GM19099 (cell line): Measurements from ENCODE around the gene OR5D14.

Experiments
- POLR2A ChIP-seq: IDR thresholded peaks from 3 replicates; pipeline ENCODE4 v1.6.1; 2011; ENCODE audit warnings: low read depth; ENCODE audit not compliant: insufficient read length; ENCODE audit errors: extremely low read depth

OR5D14 gene

DNA sequence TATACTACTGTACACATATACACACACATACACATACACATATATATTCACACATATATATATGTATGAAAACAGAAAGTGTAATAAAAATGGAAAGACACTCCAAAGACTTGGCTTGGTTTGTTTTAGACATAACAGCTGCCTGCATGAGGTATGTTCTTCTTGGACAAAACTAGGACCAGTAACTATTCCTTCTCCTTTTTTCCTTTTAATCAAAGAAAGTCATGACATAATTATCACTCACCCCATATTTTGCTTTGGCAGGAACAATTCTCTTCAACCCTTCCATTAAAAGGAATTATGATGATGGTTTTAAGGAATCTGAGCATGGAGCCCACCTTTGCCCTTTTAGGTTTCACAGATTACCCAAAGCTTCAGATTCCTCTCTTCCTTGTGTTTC lies at the start of gene OR5D14:
OR5D14 (plus strand) TSS at position 301 of the 400 bp plus-strand sequence; CDS start at position 301, 0 bp downstream.
- TF ChIP-seq POLR2A = no peak

DNA sequence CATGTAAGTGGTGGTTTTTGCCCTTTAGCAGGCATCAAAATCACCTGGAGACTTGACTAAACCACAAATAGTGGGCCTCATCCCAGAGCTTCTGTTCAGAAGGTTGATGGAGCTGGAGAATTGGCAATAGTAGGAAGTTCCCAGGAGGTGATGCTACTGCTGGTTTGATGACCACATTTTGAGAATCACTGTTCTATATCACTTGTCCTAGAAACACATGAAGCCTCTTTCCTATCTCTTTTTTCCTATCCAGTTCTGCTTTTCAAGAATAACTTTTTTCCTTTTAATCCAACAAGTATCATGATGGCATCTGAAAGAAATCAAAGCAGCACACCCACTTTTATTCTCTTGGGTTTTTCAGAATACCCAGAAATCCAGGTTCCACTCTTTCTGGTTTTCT lies 22.2 kb upstream of the OR5D14 start, which contains the start of gene OR5D13:
OR5D13 (plus strand) TSS at position 301 of the 400 bp plus-strand sequence; CDS start at position 301, 0 bp downstream.
- TF ChIP-seq POLR2A = no peak

DNA sequence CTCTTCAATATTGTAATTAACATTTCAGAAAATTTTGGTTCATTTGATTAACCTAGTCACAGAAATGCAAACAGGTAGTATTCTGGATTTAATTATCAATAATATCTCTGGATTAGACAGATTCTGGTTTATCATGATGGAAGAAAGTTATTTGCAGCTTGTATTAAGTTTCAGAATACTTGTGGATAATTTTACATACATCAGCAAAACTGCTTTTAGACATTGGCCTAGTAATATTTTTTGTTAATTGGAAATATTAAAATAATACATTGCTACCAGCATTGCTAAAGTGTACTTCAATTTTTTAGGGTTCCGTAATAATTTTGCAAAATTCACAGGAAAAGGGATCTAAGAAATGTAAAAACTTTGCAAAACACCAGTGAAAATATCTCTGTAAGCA lies 3.8 kb upstream of the OR5D14 start:
- no peak for TF ChIP-seq POLR2A

DNA sequence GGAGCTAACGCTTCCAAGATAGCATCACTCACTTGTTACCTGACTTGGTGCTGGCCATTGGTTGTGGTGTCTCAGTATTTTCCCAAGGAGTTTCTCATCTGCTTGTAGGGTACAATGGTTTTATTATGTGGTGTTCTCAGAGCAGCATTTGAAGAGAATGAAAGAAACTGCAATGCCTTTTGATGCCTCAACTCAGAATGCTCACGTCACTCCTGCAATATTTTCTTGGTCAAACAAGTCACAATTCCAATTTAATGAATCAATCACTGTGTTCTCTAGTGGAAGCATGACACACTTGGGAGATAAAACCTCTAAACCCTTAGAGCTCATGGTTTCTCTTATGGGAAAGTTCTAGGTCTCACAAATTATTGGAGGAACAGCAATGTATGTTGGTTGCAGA lies 2.0 kb upstream of the OR5D14 start:
- no peak for TF ChIP-seq POLR2A

DNA sequence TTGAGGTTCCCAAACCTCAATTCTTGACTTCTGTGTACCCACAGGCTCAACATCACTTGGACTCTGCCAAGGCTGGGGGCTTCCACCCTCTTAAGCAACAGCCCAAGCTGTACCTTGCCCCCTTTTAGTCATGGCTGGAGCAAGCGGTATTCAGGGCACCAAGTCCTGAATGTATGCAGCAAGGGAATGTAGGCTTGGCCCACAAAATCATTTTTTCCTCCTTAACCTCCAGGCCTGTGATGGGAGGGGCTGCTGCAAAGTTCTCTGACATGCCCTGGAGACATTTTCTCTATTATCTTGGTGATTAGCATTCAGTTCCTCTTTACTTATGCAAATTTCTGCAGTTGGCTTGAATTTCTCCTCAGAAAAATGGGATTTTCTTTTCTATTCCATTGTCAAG lies 10.9 kb downstream of the OR5D14 start:
- no peak for TF ChIP-seq POLR2A

DNA sequence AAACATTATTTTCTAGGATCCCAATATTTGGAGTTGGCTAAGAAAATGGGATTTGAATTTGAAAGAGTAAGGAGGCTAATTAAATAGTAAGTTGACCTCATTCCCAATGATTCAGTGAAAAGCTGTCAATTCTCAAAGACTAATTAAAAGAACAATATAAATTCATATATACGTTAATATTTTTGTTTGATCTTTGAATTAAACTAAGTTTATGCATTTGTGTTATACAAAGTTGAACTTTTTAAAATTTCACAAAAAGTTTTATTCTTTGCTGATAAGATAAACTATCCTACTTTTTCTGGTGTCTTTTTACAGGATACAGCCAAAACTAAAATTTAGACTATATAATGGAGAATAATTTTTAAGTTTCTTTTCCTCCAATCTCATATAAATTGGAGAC lies 15.7 kb downstream of the OR5D14 start, which contains the start of gene OR5L1:
OR5L1 (plus strand) TSS at position 301 of the 400 bp plus-strand sequence. CDS start 100 bp downstream, outside the sequence.
- no peak for TF ChIP-seq POLR2A

DNA sequence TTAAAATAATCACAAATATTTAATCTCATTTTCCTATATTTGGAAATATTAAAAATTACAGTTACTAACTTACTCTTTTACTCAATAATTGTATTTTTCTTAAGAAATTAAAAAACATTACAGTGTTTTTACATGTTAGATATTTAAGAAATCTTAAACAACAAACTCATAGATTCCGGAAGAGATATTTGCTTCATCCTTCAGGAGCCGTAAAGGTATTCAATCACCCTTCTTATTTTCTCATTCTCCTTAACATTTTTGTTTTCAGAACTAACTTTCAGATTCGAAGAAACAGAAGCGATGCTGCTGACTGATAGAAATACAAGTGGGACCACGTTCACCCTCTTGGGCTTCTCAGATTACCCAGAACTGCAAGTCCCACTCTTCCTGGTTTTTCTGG lies 24.0 kb downstream of the OR5D14 start, which contains the start of gene OR5D18:
OR5D18 (plus strand) TSS at position 301 of the 400 bp plus-strand sequence; CDS start at position 301, 0 bp downstream.
- no peak for TF ChIP-seq POLR2A

DNA sequence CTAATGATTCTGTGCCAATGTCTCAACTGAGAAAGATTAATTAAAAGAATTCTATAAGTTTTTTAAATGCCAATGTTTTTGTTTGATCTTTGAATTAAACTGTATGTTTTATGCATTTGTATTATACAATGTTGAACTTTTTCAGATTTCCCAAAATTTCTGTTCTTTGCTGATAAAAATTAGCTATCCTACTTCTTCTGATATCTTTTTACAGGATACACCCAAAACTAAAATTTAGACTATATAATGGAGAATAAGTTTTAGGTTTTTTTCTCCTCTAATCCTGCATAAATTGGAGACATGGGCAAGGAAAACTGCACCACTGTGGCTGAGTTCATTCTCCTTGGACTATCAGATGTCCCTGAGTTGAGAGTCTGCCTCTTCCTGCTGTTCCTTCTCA lies 31.6 kb downstream of the OR5D14 start, which contains the start of gene OR5L2:
OR5L2 (plus strand) TSS at position 301 of the 400 bp plus-strand sequence; CDS start at position 301, 0 bp downstream.
- TF ChIP-seq POLR2A = no peak

DNA sequence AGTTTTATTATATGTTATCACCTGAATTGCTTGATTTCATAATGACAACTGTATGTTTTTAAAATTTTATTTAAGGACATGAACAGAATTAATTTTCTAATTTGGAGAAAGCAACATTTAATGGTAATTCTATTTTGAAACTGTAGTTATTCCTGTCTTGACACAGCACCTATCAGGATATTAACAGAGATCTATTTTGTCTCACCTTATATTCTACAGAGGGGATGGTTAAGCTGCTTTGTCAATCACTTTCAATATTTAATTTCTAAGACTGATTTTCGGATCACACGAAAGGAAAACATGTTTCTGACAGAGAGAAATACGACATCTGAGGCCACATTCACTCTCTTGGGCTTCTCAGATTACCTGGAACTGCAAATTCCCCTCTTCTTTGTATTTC lies 43.1 kb downstream of the OR5D14 start, which contains the start of gene OR5D16:
OR5D16 (plus strand) TSS at position 301 of the 400 bp plus-strand sequence; CDS start at position 301, 0 bp downstream.
- no peak for TF ChIP-seq POLR2A
